ENCODE measurements around the gene ZNF569. TPM values are rescaled to one million over a fixed set of nuclear protein-coding genes. Genes with fewer than 3 reads are reported as not detected.

Gene ZNF569
- 3.5 and 3.8 TPM in 2 replicates for total RNA-seq

GRCh38 chr19:37466798-37467607, at the start of gene ZNF569:
Gene ZNF569 (minus strand): TSS chr19:37467444. CDS start chr19:37444921, 22,523 bp downstream.
- Mint-ChIP-seq H3K27ac (peak within 1 kb of the TSS; percentile 89), H3K9me3 (peaks cover 21% of the 10 kb centered on the region), H3K4me1 (ENCODE audit: low read depth) (peaks cover 19% of the 10 kb centered on the region), H3K4me3 (ENCODE audit: low read depth) (peak within 1 kb of the TSS; percentile 86), H3K36me3 (ENCODE audit: low read depth) (peaks cover 45% of the 10 kb centered on the region), H3K27me3 (ENCODE audit: low read depth) (no peaks in the 10 kb centered on the region)
- intact Hi-C loops (cut with micrococcal nuclease), result loop anchor here (1.0 to 10.0 kb wide), 11 partner anchors 96 to 1252 kb away; partner anchors contain the start of genes ZNF146, ZNF345, ZNF383 and ZNF420
- peak; percentile 87 for DNase-seq (ENCODE audit: low spot score)

- no peak for DNase-seq (ENCODE audit: low spot score)
- Mint-ChIP-seq H3K36me3 (ENCODE audit: low read depth) (peaks cover 5% of the 10 kb centered on the region), H3K9me3 (peaks cover 58% of the 10 kb centered on the region), H3K4me1 (ENCODE audit: low read depth) (no peaks in the 10 kb centered on the region), H3K4me3 (ENCODE audit: low read depth) (no peak overlapping the region), H3K27me3 (ENCODE audit: low read depth) (no peaks in the 10 kb centered on the region), H3K27ac (no peak overlapping the region)
- intact Hi-C loops (cut with micrococcal nuclease), result no loop called here
Measured at GRCh38 chr19:37513397-37513796, 46.2 kb upstream of the ZNF569 start.

- H3K36me3 Mint-ChIP-seq (ENCODE audit: low read depth), result peaks cover 5% of the 10 kb centered on the region
- no peaks in the 10 kb centered on the region for H3K27me3 Mint-ChIP-seq (ENCODE audit: low read depth)
- no peaks in the 10 kb centered on the region for H3K4me1 Mint-ChIP-seq (ENCODE audit: low read depth)
- H3K4me3 Mint-ChIP-seq (ENCODE audit: low read depth), result no peak overlapping the region
- H3K9me3 Mint-ChIP-seq, result peaks cover 50% of the 10 kb centered on the region
- H3K27ac Mint-ChIP-seq, result no peak overlapping the region
- DNase-seq (ENCODE audit: low spot score), result no peak
- intact Hi-C loops (cut with micrococcal nuclease), result no loop called here
Measured at GRCh38 chr19:37511821-37512220, 44.6 kb upstream of the ZNF569 start.

- H3K27me3 Mint-ChIP-seq (ENCODE audit: low read depth), result no peaks in the 10 kb centered on the region
- DNase-seq (ENCODE audit: low spot score), result no peak
- peaks cover 5% of the 10 kb centered on the region for H3K36me3 Mint-ChIP-seq (ENCODE audit: low read depth)
- H3K4me1 Mint-ChIP-seq (ENCODE audit: low read depth), result no peaks in the 10 kb centered on the region
- H3K27ac Mint-ChIP-seq, result no peak overlapping the region
- intact Hi-C loops (cut with micrococcal nuclease), result no loop called here
- H3K4me3 Mint-ChIP-seq (ENCODE audit: low read depth), result no peak overlapping the region
- H3K9me3 Mint-ChIP-seq, result peaks cover 47% of the 10 kb centered on the region
Measured at GRCh38 chr19:37511186-37511585, 43.9 kb upstream of the ZNF569 start.

GRCh38 chr19:37507167-37507464, 39.9 kb upstream of the ZNF569 start:
- H3K27ac Mint-ChIP-seq, result no peak overlapping the region
- intact Hi-C loops (cut with micrococcal nuclease), result no loop called here
- no peak overlapping the region for H3K4me3 Mint-ChIP-seq (ENCODE audit: low read depth)
- H3K36me3 Mint-ChIP-seq (ENCODE audit: low read depth), result peaks cover 5% of the 10 kb centered on the region
- H3K4me1 Mint-ChIP-seq (ENCODE audit: low read depth), result no peaks in the 10 kb centered on the region
- H3K9me3 Mint-ChIP-seq, result peaks cover 35% of the 10 kb centered on the region
- H3K27me3 Mint-ChIP-seq (ENCODE audit: low read depth), result no peaks in the 10 kb centered on the region
- DNase-seq (ENCODE audit: low spot score), result no peak

GRCh38 chr19:37506387-37507166, 39.3 kb upstream of the ZNF569 start, which contains the start of gene ZNF793:
Gene ZNF793 (plus strand): TSS chr19:37506939. CDS start chr19:37523440, 16,501 bp downstream.
- DNase-seq (ENCODE audit: low spot score), result peak; percentile 33
- Mint-ChIP-seq H3K27me3 (ENCODE audit: low read depth) (no peaks in the 10 kb centered on the region), H3K9me3 (peaks cover 35% of the 10 kb centered on the region), H3K4me3 (ENCODE audit: low read depth) (no peak within 1 kb of the TSS), H3K27ac (no peak within 1 kb of the TSS), H3K36me3 (ENCODE audit: low read depth) (peaks cover 5% of the 10 kb centered on the region), H3K4me1 (ENCODE audit: low read depth) (no peaks in the 10 kb centered on the region)
- intact Hi-C loops (cut with micrococcal nuclease), result no loop called here

GRCh38 chr19:37505958-37506386, 38.7 kb upstream of the ZNF569 start:
- intact Hi-C loops (cut with micrococcal nuclease), result no loop called here
- peaks cover 34% of the 10 kb centered on the region for H3K9me3 Mint-ChIP-seq
- H3K27ac Mint-ChIP-seq, result no peak overlapping the region
- H3K4me3 Mint-ChIP-seq (ENCODE audit: low read depth), result no peak overlapping the region
- DNase-seq (ENCODE audit: low spot score), result no peak
- H3K4me1 Mint-ChIP-seq (ENCODE audit: low read depth), result no peaks in the 10 kb centered on the region
- no peaks in the 10 kb centered on the region for H3K27me3 Mint-ChIP-seq (ENCODE audit: low read depth)
- peaks cover 5% of the 10 kb centered on the region for H3K36me3 Mint-ChIP-seq (ENCODE audit: low read depth)

GRCh38 chr19:37492213-37492612, 25.0 kb upstream of the ZNF569 start:
- Mint-ChIP-seq H3K27ac (no peak overlapping the region), H3K4me3 (ENCODE audit: low read depth) (no peak overlapping the region), H3K9me3 (peaks cover 70% of the 10 kb centered on the region), H3K4me1 (ENCODE audit: low read depth) (no peaks in the 10 kb centered on the region), H3K36me3 (ENCODE audit: low read depth) (peaks cover 5% of the 10 kb centered on the region), H3K27me3 (ENCODE audit: low read depth) (no peaks in the 10 kb centered on the region)
- intact Hi-C loops (cut with micrococcal nuclease), result no loop called here
- no peak for DNase-seq (ENCODE audit: low spot score)

- Mint-ChIP-seq H3K4me3 (ENCODE audit: low read depth) (no peak overlapping the region), H3K27ac (no peak overlapping the region), H3K27me3 (ENCODE audit: low read depth) (no peaks in the 10 kb centered on the region), H3K4me1 (ENCODE audit: low read depth) (no peaks in the 10 kb centered on the region), H3K36me3 (ENCODE audit: low read depth) (peaks cover 55% of the 10 kb centered on the region), H3K9me3 (peaks cover 75% of the 10 kb centered on the region)
- intact Hi-C loops (cut with micrococcal nuclease), result no loop called here
- no peak for DNase-seq (ENCODE audit: low spot score)
Measured at GRCh38 chr19:37484406-37485168, 17.3 kb upstream of the ZNF569 start.

GRCh38 chr19:37472165-37472564, 4.9 kb upstream of the ZNF569 start:
- Mint-ChIP-seq H3K36me3 (ENCODE audit: low read depth) (peaks cover 48% of the 10 kb centered on the region), H3K4me3 (ENCODE audit: low read depth) (no peak overlapping the region)

GRCh38 chr19:37470216-37470615, 3.0 kb upstream of the ZNF569 start:
- peaks cover 14% of the 10 kb centered on the region for H3K9me3 Mint-ChIP-seq
- peaks cover 19% of the 10 kb centered on the region for H3K4me1 Mint-ChIP-seq (ENCODE audit: low read depth)
- no peak for DNase-seq (ENCODE audit: low spot score)
- peaks cover 37% of the 10 kb centered on the region for H3K36me3 Mint-ChIP-seq (ENCODE audit: low read depth)
- intact Hi-C loops (cut with micrococcal nuclease), result no loop called here
- no peaks in the 10 kb centered on the region for H3K27me3 Mint-ChIP-seq (ENCODE audit: low read depth)
- H3K4me3 Mint-ChIP-seq (ENCODE audit: low read depth), result peak overlapping the region; percentile 95
- peak overlapping the region; percentile 85 for H3K27ac Mint-ChIP-seq

More at GRCh38 chr19:37472165-37472564, 4.9 kb upstream of the ZNF569 start:
- Mint-ChIP-seq H3K4me1 (ENCODE audit: low read depth) (peaks cover 13% of the 10 kb centered on the region), H3K9me3 (peaks cover 30% of the 10 kb centered on the region), H3K27me3 (ENCODE audit: low read depth) (no peaks in the 10 kb centered on the region), H3K27ac (no peak overlapping the region)
- no peak for DNase-seq (ENCODE audit: low spot score)
- intact Hi-C loops (cut with micrococcal nuclease), result no loop called here

- H3K27ac Mint-ChIP-seq, result peak within 1 kb of the TSS; percentile 85
- H3K9me3 Mint-ChIP-seq, result peaks cover 21% of the 10 kb centered on the region
- peaks cover 42% of the 10 kb centered on the region for H3K36me3 Mint-ChIP-seq (ENCODE audit: low read depth)
- peaks cover 19% of the 10 kb centered on the region for H3K4me1 Mint-ChIP-seq (ENCODE audit: low read depth)
- intact Hi-C loops (cut with micrococcal nuclease), result loop anchor here (1.0 to 10.0 kb wide), 9 partner anchors 186 to 1254 kb away; partner anchors contain the start of genes ZFP30, ZNF146, ZNF345 and ZNF383
- H3K27me3 Mint-ChIP-seq (ENCODE audit: low read depth), result no peaks in the 10 kb centered on the region
- peak within 1 kb of the TSS; percentile 95 for H3K4me3 Mint-ChIP-seq (ENCODE audit: low read depth)
- DNase-seq (ENCODE audit: low spot score), result peak; percentile 85
Measured at GRCh38 chr19:37468961-37469777, 1.9 kb upstream of the ZNF569 start, which contains the start of gene ZNF570. Gene ZNF570 (plus strand): TSS chr19:37469356. CDS start chr19:37470355, 999 bp downstream.

Measured in activated T-helper 2 cell treated with anti-CD3 and anti-CD28 coated beads, Interferon-gamma antibody, Interleukin-2, Interleukin-4, amounts not matched to agents 10 μg/mL and 5 μg/mL and 100 μg/mL, durations not matched to agents 14 hours and 24 hours and 36 hours (primary cell).